ENCODE results near the gene ADCY2. TPM values are rescaled to one million over a fixed set of nuclear protein-coding genes. Genes with fewer than 3 reads are reported as not detected.

Gene ADCY2
- total and polyA plus RNA-seq, 2 of the 13 experiments (the other 11 are each of a cell fraction or from before 2014, with no cell fraction given), result not detected

DNA sequence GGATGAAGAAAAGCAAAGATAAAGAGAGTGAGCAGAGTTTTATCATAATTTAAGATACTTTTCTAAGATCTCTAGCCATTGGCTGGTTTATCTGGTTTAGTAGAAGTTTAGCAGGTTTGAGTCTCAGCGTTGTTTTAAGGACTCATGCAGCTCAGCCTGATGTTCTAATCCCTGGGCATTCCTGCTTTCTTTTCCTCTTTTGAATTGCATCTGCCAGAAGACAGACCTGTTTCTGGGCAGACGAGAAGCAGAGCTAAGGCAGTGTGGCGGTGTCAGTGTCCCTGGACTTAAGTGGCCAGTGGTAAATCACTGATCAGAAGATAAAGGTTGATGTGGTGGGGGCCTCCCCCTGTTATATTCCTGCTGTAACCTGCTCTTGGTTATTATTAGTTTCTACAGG, 138.6 kb downstream of the ADCY2 start (continued):
- TF ChIP-seq SNAPC4 (CRISPR knock-in tag; IDR thresholded peaks at IDR 0.05), result no peak
- no peak for TF ChIP-seq MED8 (CRISPR knock-in tag; IDR thresholded peaks at IDR 0.05; ENCODE audit: insufficient replicate concordance)

DNA sequence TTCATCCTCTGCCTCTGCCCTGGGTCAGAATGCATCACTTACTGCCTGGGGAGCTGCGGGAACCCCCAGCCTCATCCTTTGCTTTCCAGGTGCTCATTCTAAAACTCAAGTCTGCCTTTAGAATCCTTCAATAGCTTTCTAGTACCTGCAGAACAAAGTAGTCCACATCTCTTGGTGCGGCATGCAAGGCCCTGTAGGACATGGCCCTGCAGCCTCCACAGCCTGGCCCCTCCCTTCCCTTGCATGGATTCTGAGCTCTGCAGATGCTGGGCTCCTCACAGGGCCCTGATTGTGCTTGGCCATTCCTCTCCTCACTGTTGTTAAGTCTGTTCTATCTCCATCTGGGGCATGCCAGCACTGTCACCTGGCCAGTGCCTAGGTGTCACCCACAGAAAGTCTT, 141.6 kb downstream of the ADCY2 start:
- POLR2A ChIA-PET, result no interaction called here
- DNase-seq (ENCODE audit: low spot score), result no peak
- in situ Hi-C loops (cut with HindIII; ENCODE audit: extremely low pct_ligation_motif_present, low pct_unique_long_range_greater_than_20kb), result no loop called here
- CTCF ChIA-PET (ENCODE audit: low intra/inter-chr PET ratio, low total read pairs), result no interaction called here
- ATAC-seq, result no peak
- intact Hi-C loops (cut with micrococcal nuclease; ENCODE audit: unreplicated experiment), result no loop called here
- Histone ChIP-seq H3K27ac (ENCODE audit: extremely low read length, insufficient read depth, low read length) (no peak overlapping the region), H4K20me1 (ENCODE audit: insufficient read depth, low read length) (no peaks in the 10 kb centered on the region), H3K4me2 (ENCODE audit: low read depth, low read length) (no peak overlapping the region), H2AFZ (ENCODE audit: low read length) (no peak overlapping the region), H3K4me3 (replicated peaks in 1 of 3; ENCODE audit: insufficient read depth in 1 of 3, low read depth in 2 of 3, low read length in 3 of 3) (no peak overlapping the region), H3K9ac (ENCODE audit: insufficient read depth, low read depth, low read length) (no peak overlapping the region), H3K27me3 (ENCODE audit: control insufficient read depth in 1 of 2, insufficient read depth in 2 of 2, low read length in 2 of 2) (no peaks in the 10 kb centered on the region), H3K4me1 (ENCODE audit: insufficient read depth, low read length) (no peaks in the 10 kb centered on the region), H3K79me2 (ENCODE audit: insufficient read depth, low read length) (no peaks in the 10 kb centered on the region), H3K36me3 (replicated peaks in 1 of 2; ENCODE audit: control insufficient read depth in 1 of 2, insufficient read depth in 2 of 2, low read length in 2 of 2) (no peaks in the 10 kb centered on the region), H3K9me3 (ENCODE audit: low read length) (no peaks in the 10 kb centered on the region)
- WGBS (ENCODE audit: low lambda C conversion rate), result 50% methylated on average over 2 of the region's 2 CpGs
- no peak for FAIRE-seq
- BruUV-seq (replicated peaks), result no TSS peak
- TF ChIP-seq ZNF513 (CRISPR knock-in tag; conservative IDR thresholded peaks at IDR 0.05) (no peak), KLF15 (CRISPR knock-in tag; IDR thresholded peaks at IDR 0.05; ENCODE audit: borderline replicate concordance) (no peak), ZNF407 (CRISPR knock-in tag; IDR thresholded peaks at IDR 0.05; ENCODE audit: not compliant biosample characterization) (no peak), ZNF761 (CRISPR knock-in tag; conservative IDR thresholded peaks at IDR 0.05) (no peak), ZKSCAN1 (IDR thresholded peaks at IDR 0.05; ENCODE audit: low read length) (no peak), RFX5 (IDR thresholded peaks at IDR 0.05; ENCODE audit: low read depth, low read length) (no peak)
